SK-N-SH (cell line): ENCODE measurements around the gene CDH11. TPM values are rescaled to one million over a fixed set of nuclear protein-coding genes. Genes with fewer than 3 reads are reported as not detected.
A peak's percentile ranks its signal among the peaks of the same experiment; 100 is the strongest.

Experiments used
- CTCF ChIA-PET: fragments of 300-600, 350-600 bp; formaldehyde crosslinking; extraction: SDS; loops from one replicate; lab custom pipeline; 2021; lab: Yijun Ruan, JAX
- POLR2A ChIA-PET: fragments of 350-600 bp; sonication (Branson Sonifier 250); formaldehyde crosslinking; extraction: SDS; loops from one replicate; lab custom pipeline; 2020; ENCODE audit warnings: antibody characterized with exemption, inconsistent platforms; lab: Yijun Ruan, JAX
- DNase-seq: peaks from one replicate; pipeline ENCODE4 v3.0.0; 2012
- H2AFZ ChIP-seq: fragments of 200-600 bp; sonication (generic); 2 replicates; pipeline ENCODE4 v1.8.1; 2016; ENCODE audit warnings: antibody characterized with exemption, mild to moderate bottlenecking, low read depth
- H3F3A ChIP-seq: fragments of 200-600 bp; sonication (generic); replicated peaks from 2 replicates; pipeline ENCODE3; 2016; ENCODE audit warnings: antibody characterized with exemption, mild to moderate bottlenecking; ENCODE audit not compliant: insufficient read depth
- H3K27ac ChIP-seq, 2 experiments: fragments of 200-500 bp in 1 of 2; fragments of 200-600 bp in 1 of 2; sonication (Bioruptor generic) in 1 of 2; sonication (generic), shearing (Covaris generic) in 1 of 2; 2 replicates each; pipeline versions ENCODE4 v1.5.1 to v1.6.1; 2014 to 2016; ENCODE audit warnings: low read depth in 2 of 2, inconsistent platforms in 1 of 2, low read length in 1 of 2, mild to moderate bottlenecking in 1 of 2, mixed read lengths in 1 of 2
- H3K27me3 ChIP-seq: fragments of 200-600 bp; sonication (generic), shearing (Covaris generic); 2 replicates; pipeline ENCODE4 v1.6.1; 2016; ENCODE audit warnings: mixed run types; ENCODE audit not compliant: insufficient read depth
- H3K36me3 ChIP-seq, 2 experiments: fragments of 200-500 bp in 1 of 2; fragments of 200-600 bp in 1 of 2; sonication (Bioruptor generic) in 1 of 2; sonication (generic) in 1 of 2; replicated peaks in 1 of 2; 2 replicates each; pipeline versions ENCODE3 to v1.5.1; 2014 to 2016; ENCODE audit warnings: low read length in 1 of 2, mild to moderate bottlenecking in 1 of 2; ENCODE audit not compliant: insufficient read depth in 2 of 2, control insufficient read depth in 1 of 2
- H3K4me1 ChIP-seq, 2 experiments: fragments of 200-500 bp in 1 of 2; fragments of 200-600 bp in 1 of 2; sonication (Bioruptor generic) in 1 of 2; sonication (generic), shearing (Covaris generic) in 1 of 2; 2 replicates each; pipeline versions ENCODE4 v1.5.1 to v1.6.1; 2014 to 2016; ENCODE audit warnings: low read depth in 1 of 2, low read length in 1 of 2, mixed run types in 1 of 2; ENCODE audit not compliant: insufficient read depth in 2 of 2, control insufficient read depth in 1 of 2
- H3K4me2 ChIP-seq: fragments of 200-600 bp; sonication (generic), shearing (Covaris generic); 2 replicates; pipeline ENCODE4 v1.6.1; 2017; ENCODE audit warnings: mixed run types
- H3K4me3 ChIP-seq, 2 experiments: fragments of 200-500 bp in 1 of 2; fragments of 200-600 bp in 1 of 2; sonication (Bioruptor generic) in 1 of 2; sonication (generic), shearing (Covaris generic) in 1 of 2; 2 replicates each; pipeline versions ENCODE4 v1.5.1 to v1.8.1; 2014 to 2016; ENCODE audit warnings: low read depth in 2 of 2, inconsistent platforms in 1 of 2, low read length in 1 of 2, mild to moderate bottlenecking in 1 of 2, mixed read lengths in 1 of 2, moderate library complexity in 1 of 2
- H3K79me2 ChIP-seq: fragments of 200-600 bp; sonication (generic); 2 replicates; pipeline ENCODE4 v1.8.1; 2017; ENCODE audit warnings: mild to moderate bottlenecking; ENCODE audit not compliant: insufficient read depth
- H3K9ac ChIP-seq: fragments of 200-600 bp; sonication (generic); 2 replicates; pipeline ENCODE4 v1.6.1; 2017; ENCODE audit warnings: mixed run types
- H3K9me2 ChIP-seq: fragments of 200-600 bp; sonication (generic); 2 replicates; pipeline ENCODE4 v1.6.1; 2017; ENCODE audit warnings: mixed run types
- H3K9me3 ChIP-seq: fragments of 200-600 bp; sonication (generic); 2 replicates; pipeline ENCODE4 v1.6.1; 2017; ENCODE audit warnings: mixed run types, mild to moderate bottlenecking, moderate library complexity
- H4K20me1 ChIP-seq: fragments of 200-600 bp; sonication (generic); 2 replicates; pipeline ENCODE4 v1.6.1; 2017; ENCODE audit warnings: mild to moderate bottlenecking, mixed run types; ENCODE audit not compliant: insufficient read depth
- EP300 ChIP-seq, 2 experiments: IDR thresholded peaks; 2 replicates each; pipeline versions ENCODE4 v1.4.0 to v1.6.1; 2012; ENCODE audit warnings: borderline replicate concordance in 1 of 2, low read depth in 1 of 2, low read length in 1 of 2
- EZH2phosphoT487 ChIP-seq: fragments of 200-600 bp; sonication (generic); IDR thresholded peaks from 2 replicates; pipeline ENCODE4 v1.6.1; 2017; ENCODE audit warnings: low read depth, mixed run types, mild to moderate bottlenecking, antibody characterized with exemption, moderate library complexity, borderline replicate concordance
- MXI1 ChIP-seq: IDR thresholded peaks from 2 replicates; pipeline ENCODE4 v1.6.1; 2012; ENCODE audit warnings: mild to moderate bottlenecking, low read depth, low read length, improper control_type of control experiment
- PBX3 ChIP-seq: IDR thresholded peaks from 2 replicates; pipeline ENCODE4; 2012
- RXRA ChIP-seq: IDR thresholded peaks from 2 replicates; pipeline ENCODE4 v1.4.0; 2012; ENCODE audit warnings: low read depth, mild to moderate bottlenecking, borderline replicate concordance
- TAF1 ChIP-seq: IDR thresholded peaks from 2 replicates; pipeline ENCODE4 v1.6.1; 2012; ENCODE audit warnings: low read depth, mild to moderate bottlenecking, low read length, moderate library complexity, borderline replicate concordance
- TCF12 ChIP-seq: IDR thresholded peaks from 2 replicates; pipeline ENCODE4 v1.4.0; 2012
- YY1 ChIP-seq: IDR thresholded peaks from 2 replicates; pipeline ENCODE4 v1.4.0; 2012; ENCODE audit warnings: low read depth, mild to moderate bottlenecking
- WGBS: methylation state at CpG from one replicate; pipeline ENCODE4 v1.1.6; 2017; ENCODE audit warnings: low lambda C conversion rate; 5-methylcytosine and 5-hydroxymethylcytosine counted together
- polyA plus RNA-seq, 3 experiments: library from polyadenylated mRNA; depleted of rRNA; stranded (reverse); fragments of >200 nt; gene quantifications; 2 replicates each; pipeline ENCODE4 v1.2.3, GENCODE V29; 2012
- TF ChIP-seq, protein P1 (sequence below): IDR thresholded peaks from 2 replicates; pipeline ENCODE4 v1.6.1; 2012; ENCODE audit warnings: mild to moderate bottlenecking, low read depth, low read length, moderate library complexity
- TF ChIP-seq, protein P2 (sequence below): IDR thresholded peaks from 2 replicates; pipeline ENCODE4 v1.4.0; 2012; ENCODE audit warnings: low read depth, borderline replicate concordance

CDH11 gene
- polyA plus RNA-seq, 1 of the 3 experiments (the other 2 are of a cell fraction): 269 TPM

- TF ChIP-seq, protein P1, sequence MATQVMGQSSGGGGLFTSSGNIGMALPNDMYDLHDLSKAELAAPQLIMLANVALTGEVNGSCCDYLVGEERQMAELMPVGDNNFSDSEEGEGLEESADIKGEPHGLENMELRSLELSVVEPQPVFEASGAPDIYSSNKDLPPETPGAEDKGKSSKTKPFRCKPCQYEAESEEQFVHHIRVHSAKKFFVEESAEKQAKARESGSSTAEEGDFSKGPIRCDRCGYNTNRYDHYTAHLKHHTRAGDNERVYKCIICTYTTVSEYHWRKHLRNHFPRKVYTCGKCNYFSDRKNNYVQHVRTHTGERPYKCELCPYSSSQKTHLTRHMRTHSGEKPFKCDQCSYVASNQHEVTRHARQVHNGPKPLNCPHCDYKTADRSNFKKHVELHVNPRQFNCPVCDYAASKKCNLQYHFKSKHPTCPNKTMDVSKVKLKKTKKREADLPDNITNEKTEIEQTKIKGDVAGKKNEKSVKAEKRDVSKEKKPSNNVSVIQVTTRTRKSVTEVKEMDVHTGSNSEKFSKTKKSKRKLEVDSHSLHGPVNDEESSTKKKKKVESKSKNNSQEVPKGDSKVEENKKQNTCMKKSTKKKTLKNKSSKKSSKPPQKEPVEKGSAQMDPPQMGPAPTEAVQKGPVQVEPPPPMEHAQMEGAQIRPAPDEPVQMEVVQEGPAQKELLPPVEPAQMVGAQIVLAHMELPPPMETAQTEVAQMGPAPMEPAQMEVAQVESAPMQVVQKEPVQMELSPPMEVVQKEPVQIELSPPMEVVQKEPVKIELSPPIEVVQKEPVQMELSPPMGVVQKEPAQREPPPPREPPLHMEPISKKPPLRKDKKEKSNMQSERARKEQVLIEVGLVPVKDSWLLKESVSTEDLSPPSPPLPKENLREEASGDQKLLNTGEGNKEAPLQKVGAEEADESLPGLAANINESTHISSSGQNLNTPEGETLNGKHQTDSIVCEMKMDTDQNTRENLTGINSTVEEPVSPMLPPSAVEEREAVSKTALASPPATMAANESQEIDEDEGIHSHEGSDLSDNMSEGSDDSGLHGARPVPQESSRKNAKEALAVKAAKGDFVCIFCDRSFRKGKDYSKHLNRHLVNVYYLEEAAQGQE: no peak
- TF ChIP-seq PBX3 (no peak), EP300 (IDR thresholded peaks at IDR 0.05; ENCODE audit: borderline replicate concordance in 1 of 2, low read depth in 1 of 2, low read length in 1 of 2) (no peak), YY1 (no peak)
Observed at GRCh38 chr16:65119435-65119834, 2.4 kb downstream of the CDH11 start (continued).

DNA sequence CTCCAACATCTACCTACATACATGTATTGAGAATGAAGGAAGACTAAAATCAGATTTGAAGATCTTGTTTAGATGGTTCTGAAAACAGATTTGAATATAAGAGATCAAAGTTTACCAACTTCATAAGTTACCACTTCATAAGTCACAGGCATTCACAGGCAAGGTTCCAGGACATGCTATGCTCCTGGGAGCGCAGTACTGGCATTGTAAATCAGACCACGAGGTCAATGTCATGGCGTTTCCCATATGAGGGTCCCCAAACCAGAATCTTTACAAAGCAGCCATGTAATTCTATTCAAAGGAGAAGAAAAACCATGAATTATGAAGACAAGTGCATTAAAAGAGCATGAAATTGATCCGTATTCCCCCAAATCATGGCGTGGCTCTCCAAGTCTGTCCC lies 3.0 kb downstream of the CDH11 start:
- Histone ChIP-seq H3K9me3 (no peaks in the 10 kb centered on the region), H3K4me1 (peaks cover 30 to 41% of the 10 kb centered on the region in 2 experiments), H3K27ac (peak overlapping the region; percentile 43 to 97; a peak in 3 of 4 replicates), H3F3A (peaks cover 26% of the 10 kb centered on the region), H3K36me3 (peaks cover 26 to 40% of the 10 kb centered on the region in 2 experiments), H3K27me3 (no peaks in the 10 kb centered on the region), H3K4me3 (peak overlapping the region; percentile 83 to 90; a peak in 3 of 4 replicates), H3K79me2 (peaks cover 85% of the 10 kb centered on the region), H3K4me2 (peak overlapping the region; percentile 83), H4K20me1 (peaks cover 52% of the 10 kb centered on the region), H3K9ac (peak overlapping the region; percentile 94), H2AFZ (no peak overlapping the region), H3K9me2 (no peaks in the 10 kb centered on the region)
- TF ChIP-seq, protein P1: no peak
- TF ChIP-seq, protein P2, sequence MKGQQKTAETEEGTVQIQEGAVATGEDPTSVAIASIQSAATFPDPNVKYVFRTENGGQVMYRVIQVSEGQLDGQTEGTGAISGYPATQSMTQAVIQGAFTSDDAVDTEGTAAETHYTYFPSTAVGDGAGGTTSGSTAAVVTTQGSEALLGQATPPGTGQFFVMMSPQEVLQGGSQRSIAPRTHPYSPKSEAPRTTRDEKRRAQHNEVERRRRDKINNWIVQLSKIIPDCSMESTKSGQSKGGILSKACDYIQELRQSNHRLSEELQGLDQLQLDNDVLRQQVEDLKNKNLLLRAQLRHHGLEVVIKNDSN: no peak
- no peak for TF ChIP-seq TAF1
- TF ChIP-seq RXRA: no peak
- TF ChIP-seq MXI1: no peak
- no peak for TF ChIP-seq EZH2phosphoT487
- no peak for TF ChIP-seq TCF12
- ChIA-PET CTCF (no interaction called here), POLR2A (no interaction called here)
- no peak for DNase-seq
- WGBS: 71% methylated on average over 5 of the region's 5 CpGs
